Right atrium auricular region (tissue), 2 donors: ENCODE data around the gene NPHP4. TPM values are rescaled to one million over a fixed set of nuclear protein-coding genes. Genes with fewer than 3 reads are reported as not detected.

Source experiments
- DNase-seq: peaks from one replicate; pipeline ENCODE4 v3.0.0-alpha.2; 2019; ENCODE audit warnings: low spot score
- H3K27ac ChIP-seq, 2 donors: fragments of 200-600 bp; sonication (generic); 1 replicate in 1 of 2; 2 replicates in 1 of 2; pipeline ENCODE4 v1.5.1; 2016 to 2019
- H3K27me3 ChIP-seq, 2 donors: fragments of 200-600 bp; sonication (generic); one replicate each; pipeline versions ENCODE4 v1.5.1 to v1.6.0; 2017 to 2019
- H3K36me3 ChIP-seq: fragments of 200-600 bp; sonication (generic); one replicate; pipeline ENCODE4 v1.5.1; 2016
- H3K4me1 ChIP-seq, 2 donors: fragments of 200-600 bp; sonication (generic); one replicate each; pipeline versions ENCODE4 v1.5.1 to v1.6.0; 2017 to 2019
- H3K4me3 ChIP-seq, 2 donors: fragments of 200-600 bp; sonication (generic); 1 replicate in 1 of 2; 2 replicates in 1 of 2; pipeline ENCODE4 v1.5.1; 2017 to 2019; ENCODE audit warnings: mild to moderate bottlenecking in 1 of 2, moderate library complexity in 1 of 2
- H3K9me3 ChIP-seq, 2 donors: fragments of 200-600 bp; sonication (generic); one replicate each; pipeline ENCODE4 v1.5.1; 2019
- total RNA-seq, 2 donors: library from RNA; depleted of rRNA; stranded (reverse); fragments of >200 nt; gene quantifications; one replicate each; pipeline ENCODE4 v1.1.0, GENCODE V29; 2016
- TF ChIP-seq, protein P1 (sequence below), 2 donors: fragments of 200-600 bp; sonication (generic); IDR thresholded peaks; one replicate each; pipeline ENCODE4 v1.5.1; 2019; ENCODE audit warnings: antibody characterized with exemption in 2 of 2

Gene NPHP4
- total RNA-seq, 2 donors from 2014 or later, result 3.0 to 4.3 TPM

DNA sequence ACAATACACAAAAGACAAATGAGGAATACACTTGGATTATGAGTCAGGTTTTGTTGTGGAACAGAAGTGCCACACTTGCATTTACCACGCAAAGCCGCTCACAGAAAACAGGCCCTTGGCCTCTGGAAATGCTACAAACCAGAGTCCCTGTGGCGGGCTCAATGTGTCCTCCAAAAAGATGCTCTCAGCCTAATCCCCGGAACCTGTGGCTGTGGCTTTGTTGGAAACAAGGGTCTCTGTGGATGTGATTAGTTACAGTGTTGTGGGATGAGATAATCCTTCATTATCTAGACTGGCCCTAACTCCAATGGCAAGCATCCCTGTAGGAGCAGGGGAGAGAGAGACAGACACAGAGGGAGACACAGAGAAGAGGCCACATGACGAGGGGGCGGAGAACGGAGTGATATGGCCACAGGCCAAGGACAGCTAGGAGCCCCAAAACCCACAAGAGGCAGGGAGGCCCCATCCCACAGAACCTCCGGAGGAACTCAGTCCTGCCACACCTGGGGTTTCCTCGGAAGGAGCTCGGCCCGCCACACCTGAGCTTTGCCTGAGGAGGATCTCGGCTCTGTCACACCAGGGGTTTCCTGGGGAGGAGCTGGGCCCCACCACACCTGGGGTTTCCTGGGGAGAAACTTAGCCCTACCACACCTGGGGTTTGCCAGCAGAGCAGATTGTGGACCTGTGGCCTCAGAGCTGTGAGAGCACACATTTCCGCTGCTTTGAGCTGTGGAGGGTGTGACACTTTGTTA, 55.4 kb downstream of the NPHP4 start:
- H3K36me3 ChIP-seq, result peaks cover 9% of the 10 kb centered on the region
- H3K9me3 ChIP-seq, result no peaks in the 10 kb centered on the region
- no peaks in the 10 kb centered on the region for H3K27me3 ChIP-seq
- no peak overlapping the region for H3K27ac ChIP-seq
- no peaks in the 10 kb centered on the region for H3K4me1 ChIP-seq
- H3K4me3 ChIP-seq, result no peak overlapping the region
- no peak for DNase-seq
- TF ChIP-seq, protein P1, sequence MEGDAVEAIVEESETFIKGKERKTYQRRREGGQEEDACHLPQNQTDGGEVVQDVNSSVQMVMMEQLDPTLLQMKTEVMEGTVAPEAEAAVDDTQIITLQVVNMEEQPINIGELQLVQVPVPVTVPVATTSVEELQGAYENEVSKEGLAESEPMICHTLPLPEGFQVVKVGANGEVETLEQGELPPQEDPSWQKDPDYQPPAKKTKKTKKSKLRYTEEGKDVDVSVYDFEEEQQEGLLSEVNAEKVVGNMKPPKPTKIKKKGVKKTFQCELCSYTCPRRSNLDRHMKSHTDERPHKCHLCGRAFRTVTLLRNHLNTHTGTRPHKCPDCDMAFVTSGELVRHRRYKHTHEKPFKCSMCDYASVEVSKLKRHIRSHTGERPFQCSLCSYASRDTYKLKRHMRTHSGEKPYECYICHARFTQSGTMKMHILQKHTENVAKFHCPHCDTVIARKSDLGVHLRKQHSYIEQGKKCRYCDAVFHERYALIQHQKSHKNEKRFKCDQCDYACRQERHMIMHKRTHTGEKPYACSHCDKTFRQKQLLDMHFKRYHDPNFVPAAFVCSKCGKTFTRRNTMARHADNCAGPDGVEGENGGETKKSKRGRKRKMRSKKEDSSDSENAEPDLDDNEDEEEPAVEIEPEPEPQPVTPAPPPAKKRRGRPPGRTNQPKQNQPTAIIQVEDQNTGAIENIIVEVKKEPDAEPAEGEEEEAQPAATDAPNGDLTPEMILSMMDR (IDR thresholded peaks at IDR 0.05), result no peak

DNA sequence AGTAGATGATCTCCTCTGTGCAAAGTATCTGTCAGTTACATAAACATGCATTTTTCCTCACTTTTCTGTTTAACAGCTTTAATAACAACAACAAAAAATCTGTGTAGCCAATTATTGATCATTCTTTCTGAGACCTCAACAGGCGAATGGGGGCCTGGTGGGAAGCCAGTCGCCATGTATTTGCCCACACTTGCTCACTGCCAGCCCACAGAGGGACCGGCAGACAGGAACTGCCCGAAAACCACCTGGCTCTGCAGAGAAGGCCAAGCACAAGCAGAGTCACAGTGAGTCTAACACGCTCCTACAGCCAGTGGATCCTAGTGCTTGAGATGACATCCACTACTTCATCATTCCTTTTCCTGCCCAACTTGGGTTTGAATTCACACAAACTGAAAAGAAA, 56.1 kb downstream of the NPHP4 start:
- H3K27ac ChIP-seq, result no peak overlapping the region
- H3K4me3 ChIP-seq, result no peak overlapping the region
- H3K27me3 ChIP-seq, result no peaks in the 10 kb centered on the region
- no peak for DNase-seq
- H3K36me3 ChIP-seq, result peaks cover 9% of the 10 kb centered on the region
- TF ChIP-seq, protein P1 (IDR thresholded peaks at IDR 0.05), result no peak
- H3K9me3 ChIP-seq, result no peaks in the 10 kb centered on the region
- no peaks in the 10 kb centered on the region for H3K4me1 ChIP-seq

DNA sequence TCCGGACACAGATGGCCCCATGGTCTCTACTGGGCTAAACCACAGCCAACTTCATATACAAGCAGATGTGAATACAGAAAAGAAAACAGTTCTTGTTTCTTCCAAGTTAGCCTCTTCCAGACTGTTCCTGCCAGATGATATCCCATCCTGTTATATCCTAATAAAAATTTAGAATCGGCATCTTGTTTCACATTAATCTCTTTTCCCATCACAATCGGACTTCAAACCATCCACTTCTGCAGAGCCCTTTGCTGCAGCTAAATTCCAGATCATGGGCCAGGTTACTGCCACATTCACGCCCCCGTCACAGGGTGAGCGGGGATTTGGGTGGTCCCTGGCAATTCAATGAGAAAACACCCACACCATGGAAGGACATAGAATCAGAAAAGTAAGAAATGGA, 57.2 kb downstream of the NPHP4 start:
- peaks cover 9% of the 10 kb centered on the region for H3K36me3 ChIP-seq
- no peak for DNase-seq
- TF ChIP-seq, protein P1 (IDR thresholded peaks at IDR 0.05), result no peak
- no peak overlapping the region for H3K27ac ChIP-seq
- no peak overlapping the region for H3K4me3 ChIP-seq
- no peaks in the 10 kb centered on the region for H3K27me3 ChIP-seq
- no peaks in the 10 kb centered on the region for H3K4me1 ChIP-seq
- no peaks in the 10 kb centered on the region for H3K9me3 ChIP-seq

DNA sequence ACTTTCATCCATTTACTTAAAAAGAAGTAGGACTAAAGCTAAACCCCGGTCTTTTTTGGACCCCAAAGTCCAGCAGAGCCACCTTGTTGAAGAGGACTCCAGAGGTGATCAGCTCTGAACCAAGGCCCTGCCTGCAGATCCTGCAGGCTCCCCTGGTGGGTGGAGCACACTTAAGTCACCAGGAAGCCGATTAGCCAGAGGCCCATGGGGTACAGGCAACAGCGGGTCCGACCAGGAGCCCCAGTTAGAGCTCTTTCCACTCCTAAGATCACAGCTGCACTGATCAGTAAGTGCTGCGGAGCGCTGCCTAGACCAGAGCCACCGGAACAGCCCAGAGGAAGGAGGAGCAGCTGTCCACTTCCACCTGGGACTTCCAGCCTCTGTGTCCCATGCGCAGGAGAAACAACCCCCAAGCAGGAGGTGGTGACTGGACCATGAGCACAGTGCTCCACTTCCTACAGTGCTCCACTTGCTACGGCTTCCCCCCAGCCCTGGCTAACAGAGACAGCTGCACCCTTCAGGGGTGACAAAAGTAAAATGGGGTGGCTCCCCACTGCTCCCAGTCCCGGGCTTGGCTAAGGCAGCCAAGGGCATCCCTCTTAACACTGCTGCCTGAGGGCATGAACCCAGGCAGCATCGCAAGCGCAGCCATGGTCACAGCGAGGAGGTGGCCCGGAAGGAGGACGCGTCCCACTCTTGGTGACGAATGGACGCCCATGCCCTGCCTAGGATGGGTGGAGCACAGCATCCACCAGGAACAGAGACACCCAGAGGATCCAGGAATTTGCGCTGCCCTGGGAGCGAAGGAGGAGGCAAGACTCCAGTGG, 58.0 kb downstream of the NPHP4 start:
- DNase-seq, result no peak
- Histone ChIP-seq H3K27me3 (no peaks in the 10 kb centered on the region), H3K36me3 (peaks cover 9% of the 10 kb centered on the region), H3K4me1 (no peaks in the 10 kb centered on the region), H3K27ac (no peak overlapping the region), H3K4me3 (no peak overlapping the region), H3K9me3 (no peaks in the 10 kb centered on the region)
- TF ChIP-seq, protein P1 (IDR thresholded peaks at IDR 0.05), result no peak

DNA sequence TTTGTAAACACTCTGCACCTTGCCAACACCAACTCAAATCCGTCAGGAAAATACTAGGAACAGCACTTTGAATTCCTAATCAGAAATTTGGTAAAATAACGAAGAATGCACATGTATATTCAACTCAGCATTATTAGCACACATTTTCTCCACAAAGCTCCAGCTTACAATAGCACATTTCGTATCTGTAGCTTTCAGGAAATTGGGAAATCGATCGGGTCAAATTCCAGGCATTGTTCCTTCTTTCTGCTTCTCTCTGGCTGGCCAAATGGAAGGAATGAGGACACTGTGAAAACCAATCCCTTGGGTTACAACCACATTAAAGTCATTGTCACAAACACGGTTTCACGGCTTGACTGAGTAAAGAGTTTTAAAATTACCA, 58.6 kb downstream of the NPHP4 start:
- Histone ChIP-seq H3K9me3 (no peaks in the 10 kb centered on the region), H3K4me3 (no peak overlapping the region), H3K27me3 (no peaks in the 10 kb centered on the region), H3K27ac (no peak overlapping the region), H3K4me1 (no peaks in the 10 kb centered on the region), H3K36me3 (peaks cover 9% of the 10 kb centered on the region)
- no peak for DNase-seq
- TF ChIP-seq, protein P1 (IDR thresholded peaks at IDR 0.05), result no peak
